Natural killer cell (primary cell): ENCODE data around the gene PRRT1. TPM values are rescaled to one million over a fixed set of nuclear protein-coding genes. Genes with fewer than 3 reads are reported as not detected.
A peak's percentile ranks its signal among the peaks of the same experiment; 100 is the strongest.

ENCODE experiments used
- ATAC-seq, 3 donors: fragments of 150-1000 bp in 2 of 3; fragments of 200-7000 bp in 1 of 3; cut with Tn5 transposase; 1 replicate in 1 of 3; 2 replicates in 2 of 3; pipeline ENCODE4 v1.10.0; 2021; ENCODE audit warnings: mild to moderate bottlenecking in 2 of 3, moderate library complexity in 2 of 3
- DNase-seq, 2 donors: peaks; one replicate each; pipeline versions ENCODE4 v3.0.0 to v3.0.0-alpha.2; 2013 to 2021; ENCODE audit warnings: mixed read lengths in 1 of 2
- H3K27ac ChIP-seq: one replicate; pipeline ENCODE4 v1.5.1; 2013; ENCODE audit warnings: mild to moderate bottlenecking, low read length
- H3K27me3 ChIP-seq: one replicate; pipeline ENCODE4 v1.6.1; 2013; ENCODE audit warnings: low read length; ENCODE audit not compliant: control insufficient read depth, insufficient read depth
- H3K36me3 ChIP-seq: one replicate; pipeline ENCODE4 v1.6.1; 2013; ENCODE audit warnings: low read length; ENCODE audit not compliant: control insufficient read depth, insufficient read depth
- H3K4me1 ChIP-seq: one replicate; pipeline ENCODE4 v1.6.1; 2013; ENCODE audit warnings: low read length; ENCODE audit not compliant: control insufficient read depth, insufficient read depth
- H3K4me3 ChIP-seq: one replicate; pipeline ENCODE4 v1.5.1; 2013; ENCODE audit warnings: low read length
- H3K9me3 ChIP-seq: one replicate; pipeline ENCODE4 v1.6.1; 2013; ENCODE audit warnings: low read length; ENCODE audit not compliant: control insufficient read depth, insufficient read depth
- H3K27ac Mint-ChIP-seq, 2 donors: one replicate each; pipeline ENCODE4 v1.8.0; 2022; ENCODE audit warnings: mild to moderate bottlenecking in 2 of 2, mixed read lengths in 2 of 2, moderate library complexity in 1 of 2
- H3K27me3 Mint-ChIP-seq, 2 donors: one replicate each; pipeline ENCODE4 v1.8.0; 2022; ENCODE audit warnings: low read depth in 2 of 2, mixed read lengths in 2 of 2
- H3K36me3 Mint-ChIP-seq: one replicate; pipeline ENCODE4 v1.8.0; 2022; ENCODE audit warnings: mixed read lengths
- H3K4me1 Mint-ChIP-seq, 2 donors: one replicate each; pipeline ENCODE4 v1.8.0; 2022; ENCODE audit warnings: mixed read lengths in 2 of 2
- H3K4me3 Mint-ChIP-seq: one replicate; pipeline ENCODE4 v1.8.0; 2022; ENCODE audit warnings: mild to moderate bottlenecking, moderate library complexity, mixed read lengths
- H3K9me3 Mint-ChIP-seq, 2 donors: one replicate each; pipeline ENCODE4 v1.8.0; 2022; ENCODE audit warnings: mixed read lengths in 2 of 2
- CTCF ChIP-seq: fragments of 200-600 bp; IDR thresholded peaks from one replicate; pipeline ENCODE4 v1.8.0; 2022; ENCODE audit warnings: antibody characterized with exemption
- WGBS: methylation state at CpG from one replicate; pipeline ENCODE4 v1.1.7; 2013; ENCODE audit warnings: missing lambda C conversion rate; ENCODE audit not compliant: insufficient coverage; 5-methylcytosine and 5-hydroxymethylcytosine counted together
- intact Hi-C: fragments of 100-400 bp; cut with micrococcal nuclease; formaldehyde crosslinking; loops from one replicate; pipeline ENCODE4 v1.14.2; 2022
- total RNA-seq, 4 donors: library from RNA; stranded (reverse); fragments of 120-200 nt in 1 of 4; gene quantifications; one replicate each; pipeline versions ENCODE4 v1.2.3 to v1.2.4, GENCODE V29; 2013 to 2022

The PRRT1 gene
- total RNA-seq, 3 donors from 2014 or later (not counting 1 experiment from before 2014, with no cell fraction given): 0.38 to 0.63 (median 0.54) TPM

GRCh38 chr6:32128751-32129296, 22.9 kb downstream of the PRRT1 start:
- Histone ChIP-seq H3K9me3 (no peaks in the 10 kb centered on the region), H3K4me3 (no peak overlapping the region), H3K4me1 (peaks cover 37% of the 10 kb centered on the region), H3K27ac (peak overlapping the region; percentile 67), H3K27me3 (no peaks in the 10 kb centered on the region), H3K36me3 (peaks cover 14% of the 10 kb centered on the region)
- WGBS: 93% methylated on average over 13 of the region's 13 CpGs
- intact Hi-C loops: loop anchor here (1.0 kb wide), 1 partner anchor 66 kb away; no protein-coding TSS in a partner anchor
- Mint-ChIP-seq H3K36me3 (peaks cover 7% of the 10 kb centered on the region), H3K9me3 (no peaks in the 10 kb centered on the region), H3K4me1 (peaks cover 51 to 56% of the 10 kb centered on the region in 2 donors), H3K4me3 (peak overlapping the region; percentile 94), H3K27ac (peak overlapping the region; percentile 93 to 98), H3K27me3 (peaks cover 0 to under 1% of the 10 kb centered on the region in 2 donors)
- no peak for TF ChIP-seq CTCF
- no peak for DNase-seq
- no peak for ATAC-seq

- peaks cover 7% of the 10 kb centered on the region for H3K36me3 Mint-ChIP-seq
- Histone ChIP-seq H3K4me3 (peak within 1 kb of the TSS; percentile 98), H3K36me3 (peaks cover 18% of the 10 kb centered on the region), H3K9me3 (no peaks in the 10 kb centered on the region), H3K27ac (peak within 1 kb of the TSS; percentile 85), H3K4me1 (peaks cover 37% of the 10 kb centered on the region), H3K27me3 (no peaks in the 10 kb centered on the region)
- H3K9me3 Mint-ChIP-seq: no peaks in the 10 kb centered on the region
- H3K27ac Mint-ChIP-seq: peak within 1 kb of the TSS; percentile 93 to 98
- no peak for TF ChIP-seq CTCF
- peak within 1 kb of the TSS; percentile 94 for H3K4me3 Mint-ChIP-seq
- DNase-seq (peak; percentile 91 to 100), ATAC-seq (peak; percentile 92 to 99 (median 96))
- intact Hi-C loops: loop anchor here (1.0 kb wide), 1 partner anchor 67 kb away; no protein-coding TSS in a partner anchor
- under 1% methylated on average over 44 of the region's 44 CpGs for WGBS
- no peaks in the 10 kb centered on the region for H3K27me3 Mint-ChIP-seq
- peaks cover 51 to 56% of the 10 kb centered on the region in 2 donors for H3K4me1 Mint-ChIP-seq
Observed at GRCh38 chr6:32127717-32128592, 23.8 kb downstream of the PRRT1 start, which contains the start of gene ATF6B. TSS of gene ATF6B (minus strand) at chr6:32128246. CDS start at chr6:32128207, 39 bp downstream.

- 13% methylated on average over 9 of the region's 9 CpGs for WGBS
- H3K36me3 Mint-ChIP-seq: peaks cover 7% of the 10 kb centered on the region
- Histone ChIP-seq H3K4me1 (peaks cover 37% of the 10 kb centered on the region), H3K9me3 (no peaks in the 10 kb centered on the region), H3K36me3 (peaks cover 18% of the 10 kb centered on the region), H3K27me3 (no peaks in the 10 kb centered on the region), H3K27ac (peak overlapping the region; percentile 85), H3K4me3 (peak overlapping the region; percentile 98)
- no peak for ATAC-seq
- intact Hi-C loops: no loop called here
- no peaks in the 10 kb centered on the region for H3K27me3 Mint-ChIP-seq
- peaks cover 51 to 56% of the 10 kb centered on the region in 2 donors for H3K4me1 Mint-ChIP-seq
- peak overlapping the region; percentile 93 to 98 for H3K27ac Mint-ChIP-seq
- no peak for DNase-seq
- H3K4me3 Mint-ChIP-seq: peak overlapping the region; percentile 94
- no peak for TF ChIP-seq CTCF
- no peaks in the 10 kb centered on the region for H3K9me3 Mint-ChIP-seq
Observed at GRCh38 chr6:32127409-32127716, 24.4 kb downstream of the PRRT1 start.
